HG03354 (cell line): Measurements from ENCODE around the gene OCA2.
"Not testable (repeated sequence)": the region's sequence is repeated elsewhere in the genome, so short reads cannot be mapped to it uniquely, and the experiment has no call there.

Source experiments
- ATAC-seq: cut with Tn5 transposase; IDR thresholded peaks from one replicate; pipeline ENCODE4 v1.9.1; 2021; ENCODE audit warnings: mild to moderate bottlenecking; ENCODE audit not compliant: unreplicated experiment, poor library complexity, severe bottlenecking

The OCA2 gene

DNA sequence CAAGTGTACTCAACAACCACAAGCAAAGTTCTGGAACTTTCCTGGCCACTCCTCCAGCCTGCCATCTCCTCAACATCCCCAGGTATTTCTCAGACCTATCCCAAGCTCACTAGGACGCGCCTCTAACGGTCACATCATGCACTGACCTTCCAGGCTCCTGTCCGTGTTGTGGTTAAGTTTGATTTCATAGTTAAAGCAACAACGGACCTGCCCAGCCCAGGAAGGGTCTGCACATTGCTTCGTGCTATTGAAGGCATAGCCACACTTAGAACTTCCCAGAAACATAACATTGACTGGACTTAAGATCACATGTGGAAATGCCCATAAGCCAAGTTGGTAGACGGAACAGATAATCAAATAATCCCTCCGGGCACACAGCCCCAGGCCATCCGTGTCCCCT lies 85.1 kb downstream of the OCA2 start:
- ATAC-seq: no peak

DNA sequence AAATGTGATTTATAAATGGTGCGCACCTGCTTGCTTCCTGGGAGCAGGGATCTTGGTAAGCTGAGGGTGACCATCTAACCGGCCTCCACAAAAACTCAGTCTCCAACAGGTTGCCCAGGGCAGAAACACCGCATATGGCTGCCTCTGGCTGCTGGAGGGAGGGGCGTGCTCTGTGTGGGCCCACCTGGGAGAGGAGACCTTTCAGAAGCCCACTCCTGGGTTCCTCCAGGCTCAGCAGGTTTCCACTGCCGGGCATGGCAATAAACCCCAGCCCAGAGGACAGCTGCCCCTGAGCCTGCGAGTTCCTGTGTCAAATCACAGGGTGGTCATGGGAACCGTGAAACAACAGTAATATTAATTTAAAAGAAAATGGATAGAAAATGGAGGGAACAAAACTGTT lies 85.6 kb downstream of the OCA2 start:
- ATAC-seq: no peak

DNA sequence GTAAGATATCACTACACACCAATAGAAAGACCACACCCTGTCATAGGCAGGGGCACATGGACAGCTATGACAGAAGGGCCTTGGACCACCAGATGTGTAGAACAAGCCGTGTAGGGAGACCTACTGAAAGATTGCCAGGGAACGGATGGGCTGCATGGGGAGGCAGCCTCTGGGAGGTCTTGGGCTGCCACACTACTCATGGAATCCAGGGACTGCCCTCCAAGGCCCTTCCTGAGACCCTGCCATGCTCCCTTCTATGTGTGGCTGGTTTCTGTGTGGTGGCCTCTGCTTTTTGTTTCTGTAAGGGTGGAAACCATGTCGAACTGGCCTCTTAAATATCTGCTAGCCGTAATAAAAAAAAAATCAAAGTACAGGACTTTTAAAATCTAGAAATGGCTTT lies 86.9 kb downstream of the OCA2 start:
- no peak for ATAC-seq

DNA sequence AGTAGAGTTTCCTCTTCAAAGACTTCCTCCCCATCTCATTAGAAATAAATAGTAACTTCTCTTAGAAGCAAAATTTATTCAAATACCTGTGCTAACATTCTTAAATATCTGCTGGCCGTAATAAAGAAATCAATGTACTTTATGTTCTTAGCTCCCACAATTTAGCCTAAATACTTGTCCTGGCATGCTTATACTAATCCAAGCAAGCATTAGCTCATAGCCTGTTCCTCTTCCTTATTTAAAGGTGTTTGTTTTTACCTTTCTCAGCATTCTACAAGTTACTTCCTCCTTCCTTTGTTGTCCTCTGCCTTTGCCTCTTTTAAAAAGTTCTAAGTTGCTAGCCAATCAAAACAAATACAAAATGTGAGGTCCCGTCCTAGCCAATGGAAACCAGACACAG lies 90.9 kb downstream of the OCA2 start:
- ATAC-seq: not testable (repeated sequence)

DNA sequence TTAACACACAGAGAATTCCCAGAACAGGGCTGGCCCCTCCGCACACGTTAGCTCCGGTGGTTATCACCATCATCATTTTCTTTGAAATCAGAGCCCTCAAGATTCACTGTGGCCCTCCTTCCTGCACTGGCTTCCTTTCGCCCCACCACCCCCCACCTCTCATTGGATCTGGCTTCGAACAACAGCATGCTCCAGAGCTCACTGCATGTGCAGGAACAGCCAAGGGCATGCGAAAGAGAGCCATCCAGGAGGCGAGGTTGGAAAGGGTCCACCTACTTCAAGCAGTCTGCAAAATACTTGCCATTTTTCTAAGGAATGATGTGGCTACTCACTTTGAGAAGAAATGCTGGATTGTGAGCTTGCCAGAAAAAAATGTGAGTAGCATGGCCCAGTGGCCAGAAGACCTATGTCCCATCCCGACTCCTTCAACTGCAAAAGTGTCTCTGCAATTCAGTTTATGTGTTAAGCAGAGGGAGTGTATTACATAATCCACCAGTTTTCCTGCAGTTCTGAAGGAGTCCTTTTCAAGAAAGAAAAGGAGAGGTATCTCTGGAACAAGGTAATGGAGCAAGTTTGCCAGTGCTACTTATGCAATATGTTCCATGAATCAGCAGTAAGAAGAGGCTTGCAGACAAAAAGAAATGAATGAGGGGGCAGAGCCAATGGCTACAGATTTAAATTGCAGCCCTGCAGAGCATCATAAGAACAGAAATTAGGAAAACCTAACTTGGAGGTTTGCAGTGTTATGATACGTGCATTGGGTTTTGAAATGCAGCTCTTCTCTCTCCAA lies 92.8 kb downstream of the OCA2 start:
- ATAC-seq: no peak

DNA sequence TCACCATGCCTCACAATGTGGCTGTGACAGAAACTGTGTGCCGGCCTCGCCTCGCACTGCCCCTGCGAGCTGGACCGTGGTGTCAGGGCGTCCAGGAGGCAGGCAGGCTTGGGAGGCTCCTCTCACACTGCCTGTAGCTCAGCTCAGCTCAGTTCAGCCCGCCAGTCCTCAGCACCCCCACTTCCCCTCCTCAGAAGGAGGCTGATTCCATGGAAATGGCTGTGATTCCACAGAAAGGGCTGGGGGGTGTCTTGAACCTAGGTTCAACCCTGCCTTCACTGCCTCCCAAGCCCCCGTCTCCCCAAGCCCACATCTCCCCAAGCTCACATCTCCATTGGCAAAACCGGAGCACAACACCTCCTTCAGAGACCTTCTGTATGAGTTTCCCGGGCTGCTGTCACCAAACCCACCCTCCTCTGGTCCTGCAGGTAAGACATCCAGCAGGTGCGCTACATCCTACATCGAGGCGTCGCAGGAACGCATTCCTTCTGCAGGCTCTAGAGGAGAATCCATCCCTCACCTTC lies 94.0 kb downstream of the OCA2 start:
- ATAC-seq: no peak

DNA sequence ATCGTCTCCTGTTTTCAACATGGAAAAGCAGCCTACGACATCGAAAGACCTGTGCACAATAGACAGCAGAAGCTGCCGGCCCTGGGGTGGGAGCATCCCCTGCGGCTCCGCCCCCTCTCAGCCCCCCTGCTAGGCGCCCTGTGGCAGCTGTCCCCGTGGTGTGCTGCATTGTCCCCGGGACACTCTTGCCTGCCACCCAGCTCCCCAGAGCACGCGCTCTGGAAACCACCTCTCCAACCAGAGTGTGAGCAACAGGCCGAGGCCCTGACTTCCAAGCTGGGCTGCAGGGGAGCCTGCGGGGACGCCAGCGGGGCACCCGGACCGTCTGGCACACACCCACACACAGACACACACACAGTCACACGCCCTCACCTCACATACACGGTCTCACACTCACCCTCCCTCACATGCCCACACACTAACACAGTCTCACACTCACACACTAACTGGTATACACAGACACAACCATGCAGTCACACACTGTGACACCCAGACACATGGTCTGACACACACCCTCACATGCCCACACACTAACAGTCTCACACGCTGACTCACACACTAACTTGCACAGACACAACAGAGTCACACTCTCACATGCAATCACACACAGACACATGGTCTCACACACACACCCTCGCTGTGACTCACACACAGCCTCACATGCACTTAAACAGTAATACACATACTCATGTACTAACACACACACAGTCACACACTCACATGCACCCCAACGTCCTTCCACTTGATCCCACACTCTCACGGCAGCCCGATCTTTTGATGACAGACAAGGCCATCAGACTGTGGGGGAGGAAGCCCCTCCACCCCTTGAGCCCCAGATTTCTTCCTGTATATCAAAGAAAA lies 94.7 kb downstream of the OCA2 start:
- no peak for ATAC-seq

DNA sequence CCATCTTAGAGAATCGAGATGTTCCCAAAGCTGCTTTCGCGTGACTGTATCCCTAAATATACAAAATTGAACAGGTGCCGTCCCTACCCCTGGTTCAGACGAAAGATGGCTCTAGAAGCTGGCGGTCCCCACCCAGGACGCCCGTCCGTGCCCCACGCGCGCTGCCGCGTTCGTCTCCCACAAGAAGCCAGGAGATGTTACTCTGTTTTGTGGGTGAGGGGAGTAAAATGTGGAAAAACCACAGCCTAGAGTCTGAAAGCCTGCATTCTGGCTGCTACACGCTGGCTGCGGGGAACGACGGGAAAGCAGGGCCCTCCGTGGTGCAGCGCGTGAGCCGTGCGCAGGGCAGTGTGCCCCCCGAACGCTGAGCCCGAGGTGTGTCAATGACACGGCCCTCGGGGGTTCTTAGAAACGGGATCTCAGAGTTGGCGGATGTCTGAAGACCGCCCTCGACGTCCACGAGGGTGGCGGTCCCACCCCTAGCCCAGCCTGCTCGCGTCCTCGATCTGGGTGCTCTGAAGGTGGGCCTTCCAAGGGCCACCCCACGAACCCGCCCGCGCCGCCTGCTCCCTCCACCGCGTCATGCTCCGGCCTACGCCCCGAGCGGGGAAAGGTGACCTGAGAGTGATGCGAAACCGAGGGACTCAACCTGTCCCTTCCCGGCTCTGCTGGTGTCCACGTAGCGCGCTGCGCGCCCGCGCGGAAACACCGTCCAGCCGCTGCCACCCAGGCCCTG lies 95.6 kb downstream of the OCA2 start:
- no peak for ATAC-seq

DNA sequence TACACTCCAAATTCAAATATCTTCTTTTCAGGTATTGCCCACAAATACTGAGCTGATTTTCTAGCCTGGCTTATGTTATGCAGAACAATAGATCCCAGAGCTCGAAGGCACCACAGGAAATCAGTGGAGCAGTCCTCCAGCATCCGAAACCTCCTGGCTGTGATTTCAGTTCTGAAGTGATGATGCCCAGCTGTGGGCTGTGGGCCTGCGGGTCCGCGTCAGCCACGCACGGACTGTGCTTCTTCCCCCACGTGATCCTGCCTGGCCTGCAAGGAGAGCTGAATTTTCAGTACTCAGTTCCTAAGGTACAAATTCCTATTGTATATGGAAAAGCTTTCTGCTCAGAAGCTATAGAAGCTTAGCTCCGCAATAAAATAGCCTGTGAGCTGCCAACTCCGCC lies 96.2 kb downstream of the OCA2 start:
- ATAC-seq: no peak

DNA sequence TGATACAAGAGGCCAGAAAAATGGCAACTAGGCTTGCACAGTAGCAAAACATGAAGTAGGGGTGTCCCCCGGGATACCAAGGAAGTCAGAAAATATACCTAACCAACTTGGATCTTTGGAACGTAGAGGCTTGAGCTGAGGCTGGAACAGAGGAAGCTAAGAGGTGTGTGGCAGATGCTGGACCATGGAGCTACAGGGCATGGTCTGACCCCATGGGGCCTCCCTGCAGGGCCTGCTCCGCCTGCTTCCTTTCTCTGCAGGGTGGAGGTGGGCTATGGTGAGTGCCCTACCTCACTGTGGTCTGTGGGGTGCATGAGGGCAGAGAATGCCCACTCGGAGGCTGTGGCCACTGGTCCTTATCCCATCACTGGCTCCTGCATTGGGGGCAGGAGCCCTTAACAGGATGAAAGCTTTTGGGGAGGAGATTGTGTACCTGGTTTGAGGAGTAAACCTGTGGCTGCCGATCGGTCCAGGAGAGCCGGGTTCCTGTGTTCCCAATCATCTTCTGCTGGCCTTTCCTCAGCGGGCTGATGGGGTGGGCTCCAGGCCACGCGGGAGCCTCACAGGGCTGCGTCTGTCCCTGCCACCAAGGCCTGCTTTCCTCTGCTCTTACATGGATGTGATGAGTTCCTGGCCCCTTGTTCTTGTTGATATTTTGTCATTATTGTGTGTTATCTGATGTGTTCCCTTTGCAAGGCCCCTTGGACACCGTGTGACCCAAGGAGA lies 96.8 kb downstream of the OCA2 start:
- ATAC-seq: no peak

DNA sequence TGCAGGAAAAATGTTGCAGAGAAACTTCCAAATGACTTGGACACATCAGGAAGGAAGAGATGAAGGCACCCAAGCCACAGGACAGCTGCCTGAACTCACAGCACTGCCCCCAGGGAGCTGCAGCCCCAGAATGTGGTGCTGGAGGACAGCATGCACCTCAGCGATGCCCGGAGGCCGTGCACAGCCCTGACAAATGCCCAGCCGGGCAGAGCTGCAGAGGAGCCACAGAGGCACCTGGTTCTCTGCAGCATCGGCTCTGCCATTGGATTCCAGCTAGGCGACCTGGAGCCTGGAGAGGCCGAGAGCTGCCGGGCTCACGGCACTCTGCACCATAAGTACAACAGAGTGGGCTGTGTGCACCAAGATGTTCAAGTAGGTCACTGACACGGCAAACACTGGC lies 97.5 kb downstream of the OCA2 start:
- no peak for ATAC-seq

DNA sequence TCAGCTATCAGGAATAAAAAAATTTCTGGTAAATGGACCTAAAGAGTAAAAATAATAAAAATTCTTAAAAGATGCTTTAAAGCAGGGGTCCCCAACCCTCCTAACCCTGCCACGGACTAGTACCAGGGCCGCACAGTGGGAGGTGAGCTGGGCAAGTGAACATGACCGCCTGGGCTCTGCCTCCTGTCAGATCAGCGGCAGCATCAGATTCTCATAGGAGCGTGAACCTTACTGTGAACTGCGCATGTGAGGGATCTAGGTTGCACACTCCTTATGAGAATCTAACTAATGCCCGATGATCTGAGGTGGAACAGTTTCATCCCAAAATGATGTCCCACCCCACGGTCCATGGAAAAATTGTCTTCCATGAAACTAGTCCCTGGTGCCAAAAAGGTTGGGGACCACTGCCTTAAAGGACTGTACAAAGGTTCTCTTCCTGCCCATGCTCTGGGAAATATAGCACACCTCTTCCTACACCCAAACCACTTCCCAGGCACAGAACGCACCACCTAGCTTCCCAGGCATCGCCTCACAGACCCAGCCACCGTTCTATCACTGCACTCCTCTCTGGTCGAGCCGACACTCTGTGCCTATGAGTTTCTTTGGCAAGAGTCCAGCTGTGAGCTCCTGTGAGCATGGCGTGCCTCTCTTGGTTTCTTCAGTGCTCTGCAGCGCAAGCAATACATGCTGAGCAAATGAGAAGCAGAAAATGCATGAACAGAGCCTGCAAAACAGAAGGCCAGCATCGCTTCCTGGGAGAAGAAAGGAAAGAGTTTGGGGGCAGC lies 104.9 kb downstream of the OCA2 start:
- ATAC-seq: no peak

DNA sequence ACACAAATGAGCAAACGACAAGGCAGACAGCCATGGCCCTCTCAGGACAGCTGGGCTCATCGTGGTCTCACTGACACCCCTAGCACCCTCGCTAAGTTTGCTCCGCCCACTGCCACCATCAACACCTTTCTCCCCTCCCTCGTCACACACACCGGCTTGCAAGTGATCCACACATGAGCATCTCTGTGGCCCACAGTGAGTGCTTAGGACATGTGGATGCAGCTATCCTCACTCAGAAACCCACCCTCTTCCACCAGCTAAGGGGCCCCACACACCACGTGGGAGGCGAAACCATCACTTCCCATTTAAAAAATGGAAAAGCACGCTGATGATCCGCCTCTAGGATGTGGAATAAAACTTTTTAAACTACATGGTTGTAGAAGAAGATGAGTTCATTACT lies 105.6 kb downstream of the OCA2 start:
- ATAC-seq: no peak

DNA sequence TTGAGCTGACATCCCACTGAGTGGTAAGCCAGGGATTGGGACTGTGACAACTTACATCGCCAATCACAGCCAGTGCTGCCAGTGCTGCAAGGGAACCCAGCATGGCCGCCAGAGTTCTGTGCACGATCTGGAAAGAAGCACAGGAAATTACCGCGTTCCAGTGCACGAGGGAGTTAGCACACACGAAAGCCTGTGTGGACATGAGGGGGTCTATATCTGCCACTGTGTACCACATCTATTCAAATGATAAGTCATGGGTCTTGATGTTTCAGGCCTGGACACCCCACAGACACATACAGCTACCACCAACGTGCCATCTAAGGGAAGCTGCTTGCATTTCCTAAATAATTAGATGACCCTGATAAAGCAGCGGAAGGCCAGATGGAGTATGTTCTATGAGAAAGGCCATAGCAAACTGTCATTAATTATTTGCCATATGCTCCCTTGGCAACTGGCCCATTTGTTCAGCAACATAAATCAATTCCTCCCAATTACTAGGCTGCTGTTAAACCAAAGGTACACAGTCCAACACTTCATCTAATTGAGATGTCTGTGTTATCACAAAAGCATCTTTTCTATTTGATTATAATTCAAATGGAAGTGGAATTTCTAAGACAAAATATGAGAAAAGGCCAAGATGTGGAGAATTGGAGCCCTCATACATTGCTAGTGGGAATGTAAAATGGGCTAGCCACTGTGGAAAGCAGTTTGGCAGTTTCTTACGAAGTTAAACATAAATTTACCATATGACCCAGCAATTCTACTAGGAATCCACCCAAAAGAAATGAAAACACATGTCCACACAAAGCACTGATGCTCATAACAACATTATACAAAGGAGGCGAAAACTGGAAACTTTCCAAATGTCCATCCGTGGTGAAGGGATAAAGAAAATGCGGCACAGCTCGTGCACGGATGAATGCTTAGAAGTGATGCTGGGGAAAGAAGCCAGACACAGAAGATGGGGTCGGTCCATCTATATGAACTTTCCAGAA lies 108.3 kb downstream of the OCA2 start:
- no peak for ATAC-seq

DNA sequence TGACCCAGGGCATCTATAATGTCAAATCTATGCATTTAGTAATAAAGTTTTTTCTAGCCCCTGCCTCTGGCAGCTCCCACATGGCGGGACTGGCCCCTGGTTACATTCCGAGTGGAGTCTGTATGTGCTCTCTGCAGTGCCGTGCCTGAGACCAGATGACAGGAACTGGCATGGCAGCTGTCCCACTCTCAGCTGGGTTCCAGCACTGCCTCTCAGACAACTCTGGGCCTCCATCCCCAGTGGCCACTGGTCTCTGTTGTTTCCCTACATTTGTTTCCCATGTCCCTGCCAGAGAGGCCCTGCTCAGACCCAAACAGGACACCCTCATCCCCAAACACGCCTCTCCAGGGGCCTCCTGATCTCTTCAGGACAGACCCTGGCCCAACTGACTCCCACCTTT lies 109.3 kb downstream of the OCA2 start:
- ATAC-seq: no peak

DNA sequence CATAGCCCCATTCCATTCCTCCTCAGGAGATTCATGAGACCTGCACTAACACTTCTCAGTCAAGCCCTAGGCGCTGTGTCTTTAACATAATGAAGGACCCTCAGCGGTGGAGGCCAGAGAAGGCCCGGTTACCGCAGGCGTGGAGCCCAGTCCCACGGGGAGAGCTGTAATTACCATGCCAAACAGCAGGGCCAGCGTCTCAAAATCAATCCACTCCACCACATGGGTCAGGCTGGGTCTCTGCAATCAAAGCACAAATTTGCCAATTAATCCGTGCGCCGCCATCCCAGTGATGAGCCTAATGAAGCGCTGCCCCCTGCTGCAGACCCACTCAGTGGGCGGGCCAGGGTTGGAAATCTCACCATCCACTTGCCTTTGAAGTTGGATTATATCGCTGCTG lies 109.7 kb downstream of the OCA2 start:
- no peak for ATAC-seq

DNA sequence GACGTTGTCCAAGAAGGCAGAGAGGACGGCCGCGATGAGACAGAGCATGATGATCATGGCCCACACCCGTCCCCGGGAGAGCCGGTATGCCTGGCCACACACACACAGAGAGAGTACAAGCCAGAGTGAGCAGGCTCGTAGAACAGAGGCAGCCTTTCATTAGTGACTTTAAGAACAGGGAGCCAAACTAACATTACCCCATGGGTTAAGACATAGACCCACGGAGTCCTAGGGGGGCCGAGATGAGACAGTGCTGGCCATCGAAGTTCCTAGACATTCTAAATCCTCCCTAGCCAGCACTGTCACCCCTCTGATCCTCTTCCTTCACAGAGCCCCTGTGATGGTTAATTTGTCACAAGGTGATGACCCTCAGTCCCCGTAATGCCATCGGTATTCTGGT lies 114.0 kb downstream of the OCA2 start:
- no peak for ATAC-seq

DNA sequence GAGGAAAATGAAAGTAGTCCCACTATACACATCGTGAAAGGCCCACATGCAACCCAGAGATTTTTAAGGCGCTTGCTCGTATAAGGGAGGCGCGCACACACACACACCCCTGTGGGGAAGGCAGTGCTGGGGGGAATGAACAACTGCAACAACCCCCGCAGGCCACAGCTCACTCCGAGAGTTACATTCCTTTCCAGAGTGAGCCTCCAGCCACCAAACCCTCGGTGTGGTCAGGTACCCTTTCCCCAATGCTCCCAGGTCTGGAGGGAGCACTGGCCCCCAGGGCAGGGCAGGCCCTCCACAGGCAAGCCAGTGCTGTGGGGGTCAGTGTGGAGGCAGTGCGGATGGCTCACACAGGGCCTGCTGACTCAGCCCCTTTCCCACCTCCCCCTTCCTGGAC lies 115.6 kb downstream of the OCA2 start:
- ATAC-seq: no peak
